NCI-H146 treated with DMSO at 0.1 percent for 48 hours (cell line): ENCODE results near the gene TRPV4.
A peak's percentile ranks its signal among the peaks of the same experiment; 100 is the strongest.

Experiments used
- DNase-seq: peaks from one replicate; lab custom pipeline; 2025; ENCODE audit not compliant: unreplicated experiment; lab: John Stamatoyannopoulos, UW

TRPV4 gene

DNA sequence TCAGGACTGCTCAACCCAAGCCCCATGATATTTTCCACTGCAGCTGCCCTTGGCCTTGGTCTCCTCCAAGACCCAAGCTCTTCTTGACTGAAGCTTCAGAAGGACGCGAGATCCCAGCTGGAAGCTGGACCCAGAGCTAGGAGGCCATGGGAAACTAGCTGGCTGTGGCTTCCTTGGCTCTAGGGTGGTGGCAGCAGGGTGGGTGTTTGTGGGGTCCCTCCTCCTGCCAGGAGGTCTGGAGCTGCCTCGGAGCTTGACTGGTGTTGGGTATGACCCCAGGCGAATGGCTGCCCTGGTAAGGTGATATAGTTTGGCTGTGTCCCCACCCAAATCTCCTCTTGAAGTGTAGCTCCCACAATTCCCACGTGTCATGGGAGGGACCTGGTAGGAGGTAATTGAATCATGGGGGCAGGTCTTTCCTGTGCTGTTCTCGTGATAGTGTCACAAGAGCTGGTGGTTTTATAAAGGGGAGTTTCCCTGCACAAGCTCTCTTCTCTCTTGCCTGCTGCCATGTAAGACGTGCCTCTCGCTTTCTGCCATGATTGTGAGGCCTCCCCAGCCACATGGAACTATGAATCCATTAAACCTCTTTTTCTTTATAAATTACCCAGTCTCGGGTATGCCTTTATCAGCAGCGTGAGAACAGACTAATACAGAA, 51.4 kb downstream of the TRPV4 start:
- no peak for DNase-seq

GRCh38 chr12:109779382-109779781, 53.8 kb downstream of the TRPV4 start:
- DNase-seq = no peak

DNA sequence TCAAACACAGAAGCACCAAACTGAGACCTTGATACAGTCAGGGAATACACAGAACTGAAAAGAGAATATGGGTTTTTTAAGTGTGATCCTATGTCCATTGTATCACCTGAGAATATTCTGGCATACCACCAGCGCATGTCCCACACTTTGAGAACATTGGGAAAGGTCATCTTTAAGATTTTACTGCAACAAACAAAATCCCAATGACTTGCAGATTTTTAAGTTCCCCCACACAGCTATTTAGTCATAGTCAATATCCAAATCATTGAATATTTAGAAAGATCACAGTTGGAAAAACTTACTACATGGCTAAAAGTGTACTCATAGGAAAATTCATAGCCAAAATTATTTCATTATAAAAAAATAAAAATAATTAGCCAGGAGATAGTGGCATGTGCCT, 54.5 kb downstream of the TRPV4 start:
- no peak for DNase-seq

GRCh38 chr12:109777544-109777943, 55.7 kb downstream of the TRPV4 start:
- no peak for DNase-seq

- no peak for DNase-seq
Measured at GRCh38 chr12:109776624-109777023, 56.6 kb downstream of the TRPV4 start.

DNA sequence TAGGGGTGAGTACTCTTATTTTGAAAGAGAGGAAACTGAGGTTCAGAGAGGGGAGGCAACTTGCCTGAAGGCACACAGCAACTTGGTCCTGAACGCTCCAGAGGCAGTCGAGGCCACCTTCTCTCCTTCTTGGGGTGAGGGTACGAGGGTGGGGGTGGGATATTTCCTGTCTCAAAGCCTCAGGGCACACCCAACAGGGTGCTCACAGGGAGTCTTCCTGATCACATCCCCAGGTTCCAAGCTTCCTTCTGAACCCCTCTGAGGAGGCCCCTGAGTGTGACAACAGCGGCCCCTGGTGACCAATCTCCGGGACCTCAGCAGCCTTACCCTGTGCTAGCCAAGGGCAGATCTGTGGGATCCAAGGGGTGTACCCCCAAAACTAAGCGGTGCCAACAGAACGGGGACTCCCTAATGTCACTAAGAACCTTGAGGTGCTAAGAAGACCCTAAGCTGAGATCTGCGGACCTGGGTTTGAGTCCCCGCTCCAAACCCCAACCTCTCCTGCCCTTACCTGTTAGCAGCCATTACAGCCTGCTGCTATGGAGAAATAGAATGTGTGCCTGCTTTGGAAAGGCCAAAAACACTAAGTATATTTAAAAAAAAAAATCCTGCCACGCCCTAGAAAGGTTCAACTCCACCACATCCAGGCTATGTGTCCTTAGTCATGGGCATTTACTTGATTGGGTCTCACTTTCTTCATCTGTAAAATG, 57.9 kb downstream of the TRPV4 start:
- peak; percentile 19 for DNase-seq

- no peak for DNase-seq
Measured at GRCh38 chr12:109773384-109774011, 59.7 kb downstream of the TRPV4 start.

DNA sequence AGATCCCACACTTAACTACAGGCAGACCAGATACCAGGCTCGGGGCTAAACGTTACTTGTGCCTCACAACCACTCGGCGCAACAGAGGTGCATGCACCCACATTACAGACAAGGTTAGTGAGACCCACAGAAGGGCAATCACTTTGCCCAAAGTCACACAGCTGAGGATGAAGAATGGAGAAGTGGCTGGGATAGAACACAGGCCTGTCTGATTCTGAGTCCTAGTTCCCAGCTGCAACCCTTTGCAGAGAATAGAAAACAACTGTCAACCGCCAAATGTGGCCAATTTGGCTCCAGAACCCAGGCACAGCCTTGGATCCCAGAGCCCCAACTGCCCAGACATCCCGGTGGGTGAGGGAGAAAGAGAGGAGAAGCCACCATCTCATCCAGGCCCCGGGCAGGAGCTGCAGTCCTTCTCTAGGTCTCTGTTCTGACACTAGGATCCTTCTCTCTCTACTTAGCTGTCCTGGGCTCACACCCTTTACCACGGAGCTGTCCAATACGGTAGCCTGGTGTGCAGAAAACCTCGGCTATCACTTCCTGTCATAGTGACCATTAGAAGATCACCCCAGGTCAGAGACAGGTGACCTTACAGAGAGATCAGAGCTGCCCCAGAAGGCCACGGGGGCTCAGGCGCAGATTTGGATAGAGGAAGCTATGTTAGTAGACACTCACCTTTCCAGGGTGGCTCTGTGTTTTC, 60.4 kb downstream of the TRPV4 start:
- no peak for DNase-seq

GRCh38 chr12:109771746-109772621, 61.2 kb downstream of the TRPV4 start:
- DNase-seq = no peak

GRCh38 chr12:109770861-109771670, 62.1 kb downstream of the TRPV4 start:
- no peak for DNase-seq

- no peak for DNase-seq
Measured at GRCh38 chr12:109770104-109770860, 62.9 kb downstream of the TRPV4 start.

- DNase-seq = no peak
Measured at GRCh38 chr12:109768901-109769670, 64.1 kb downstream of the TRPV4 start.

DNA sequence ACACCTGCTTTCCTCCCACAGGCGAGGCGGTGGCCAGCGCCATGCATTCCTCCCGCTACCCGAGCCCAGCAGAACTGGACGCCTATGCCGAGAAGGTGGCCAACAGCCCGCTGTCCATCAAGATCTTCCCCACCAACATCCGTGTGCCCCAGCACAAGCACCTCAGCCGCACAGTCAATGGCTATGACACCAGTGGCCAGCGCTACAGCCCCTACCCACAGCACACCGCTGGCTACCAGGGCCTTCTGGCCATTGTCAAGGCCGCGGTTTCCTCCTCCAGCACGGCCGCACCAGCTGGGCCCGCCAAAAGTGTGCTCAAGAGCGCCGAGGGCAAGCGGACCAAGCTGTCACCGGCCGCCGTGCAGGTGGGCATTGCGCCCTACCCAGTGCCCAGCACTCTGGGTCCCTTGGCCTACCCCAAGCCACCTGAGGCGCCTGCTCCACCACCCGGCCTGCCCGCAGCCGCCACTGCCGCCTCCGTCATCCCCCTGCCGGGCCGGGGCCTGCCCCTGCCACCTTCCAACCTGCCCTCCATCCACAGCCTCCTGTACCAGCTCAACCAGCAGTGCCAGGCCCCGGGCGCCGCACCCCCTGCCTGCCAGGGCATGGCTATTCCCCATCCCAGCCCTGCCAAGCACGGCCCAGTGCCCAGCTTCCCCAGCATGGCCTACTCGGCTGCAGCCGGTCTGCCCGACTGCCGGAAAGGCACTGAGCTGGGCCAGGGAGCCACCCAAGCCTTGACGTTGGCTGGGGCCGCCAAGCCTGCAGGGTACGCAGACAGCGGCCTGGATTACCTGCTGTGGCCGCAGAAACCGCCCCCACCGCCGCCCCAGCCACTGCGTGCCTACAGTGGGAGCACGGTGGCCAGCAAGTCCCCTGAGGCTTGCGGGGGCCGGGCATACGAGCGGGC, 65.0 kb downstream of the TRPV4 start:
- DNase-seq = no peak

- no peak for DNase-seq
Measured at GRCh38 chr12:109767456-109767855, 65.7 kb downstream of the TRPV4 start.

GRCh38 chr12:109766251-109766778, 66.9 kb downstream of the TRPV4 start:
- no peak for DNase-seq

DNA sequence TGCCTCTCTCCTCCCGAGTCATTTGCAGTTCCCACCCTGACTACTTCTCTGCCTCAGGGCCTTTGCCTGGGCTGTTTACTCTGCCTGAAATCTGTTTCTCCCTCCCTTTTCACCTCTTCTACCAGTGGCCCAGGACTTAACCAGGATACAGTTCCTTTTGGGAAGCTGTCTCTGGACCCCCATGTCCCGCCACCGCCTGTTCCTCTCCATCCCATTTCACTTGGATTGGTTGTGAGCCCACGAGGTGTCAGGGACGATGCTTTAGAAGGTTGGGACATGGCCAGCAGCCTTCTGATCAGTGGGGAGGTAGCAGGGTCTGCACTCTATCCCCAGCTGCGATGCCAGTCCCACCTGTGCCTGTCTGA, 67.8 kb downstream of the TRPV4 start:
- DNase-seq = no peak

DNA sequence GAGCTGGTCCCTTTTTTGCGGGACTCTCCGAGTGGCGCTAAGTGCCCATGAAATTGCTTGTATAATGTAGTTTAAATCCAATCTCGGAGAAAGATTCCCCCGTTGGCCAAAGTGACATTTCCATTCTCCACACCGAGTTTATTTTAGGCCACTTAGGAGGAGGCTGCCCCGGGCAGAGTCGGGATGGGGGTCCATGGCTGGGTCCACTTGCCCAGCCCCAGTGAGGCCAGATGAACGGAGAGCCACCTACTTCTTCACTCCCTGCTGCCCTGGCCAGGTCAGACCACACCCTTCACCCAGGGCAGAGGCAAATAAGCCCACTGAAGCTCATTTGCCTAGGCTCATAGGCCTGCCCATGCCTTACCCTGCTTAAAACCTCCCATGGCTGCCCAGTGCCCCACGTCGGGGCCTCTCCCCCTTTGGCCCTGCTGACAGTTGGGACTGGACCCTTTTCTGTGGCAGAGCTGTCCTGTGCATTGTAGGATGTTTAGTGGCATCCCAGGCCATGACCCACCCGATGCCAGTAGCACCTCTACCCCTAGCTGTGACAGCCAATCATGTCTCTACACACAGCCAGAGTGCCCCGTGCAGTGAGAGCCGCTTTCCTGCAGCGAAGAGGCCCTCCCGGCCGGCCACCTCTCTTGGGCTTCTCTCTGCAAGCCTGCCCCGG, 68.3 kb downstream of the TRPV4 start:
- DNase-seq = no peak
